Neuron (in vitro differentiated cells): ENCODE data around the gene NLGN1.

Experiments used
- H2AFZ ChIP-seq: one replicate; pipeline ENCODE4 v1.6.1; 2013; ENCODE audit warnings: low read depth, mild to moderate bottlenecking, inconsistent platforms, low read length, moderate library complexity
- H3K27me3 ChIP-seq: one replicate; pipeline ENCODE4 v1.6.1; 2013; ENCODE audit warnings: low read length; ENCODE audit not compliant: insufficient read depth
- H3K36me3 ChIP-seq: one replicate; pipeline ENCODE4 v1.6.1; 2013; ENCODE audit warnings: low read length; ENCODE audit not compliant: insufficient read depth
- H3K4me1 ChIP-seq: one replicate; pipeline ENCODE4 v1.6.1; 2013; ENCODE audit warnings: low read length; ENCODE audit not compliant: insufficient read depth
- H3K4me3 ChIP-seq: 2 replicates; pipeline ENCODE4 v1.5.1; 2013; ENCODE audit warnings: mild to moderate bottlenecking, low read length, moderate library complexity
- H3K9me3 ChIP-seq: one replicate; pipeline ENCODE4 v1.6.1; 2013; ENCODE audit warnings: low read length

NLGN1 gene

GRCh38 chr3:173688216-173688842 lies 290.8 kb downstream of the NLGN1 start:
- H2AFZ ChIP-seq, result no peak overlapping the region
- H3K27me3 ChIP-seq, result no peaks in the 10 kb centered on the region
- H3K9me3 ChIP-seq, result no peaks in the 10 kb centered on the region
- H3K4me3 ChIP-seq, result no peak overlapping the region
- H3K36me3 ChIP-seq, result no peaks in the 10 kb centered on the region
- H3K4me1 ChIP-seq, result peaks cover 3% of the 10 kb centered on the region

- H3K27me3 ChIP-seq, result no peaks in the 10 kb centered on the region
- H2AFZ ChIP-seq, result no peak overlapping the region
- H3K9me3 ChIP-seq, result no peaks in the 10 kb centered on the region
- H3K4me3 ChIP-seq, result no peak overlapping the region
- H3K4me1 ChIP-seq, result no peaks in the 10 kb centered on the region
- no peaks in the 10 kb centered on the region for H3K36me3 ChIP-seq
Observed at GRCh38 chr3:173690542-173691180, 293.1 kb downstream of the NLGN1 start.

DNA sequence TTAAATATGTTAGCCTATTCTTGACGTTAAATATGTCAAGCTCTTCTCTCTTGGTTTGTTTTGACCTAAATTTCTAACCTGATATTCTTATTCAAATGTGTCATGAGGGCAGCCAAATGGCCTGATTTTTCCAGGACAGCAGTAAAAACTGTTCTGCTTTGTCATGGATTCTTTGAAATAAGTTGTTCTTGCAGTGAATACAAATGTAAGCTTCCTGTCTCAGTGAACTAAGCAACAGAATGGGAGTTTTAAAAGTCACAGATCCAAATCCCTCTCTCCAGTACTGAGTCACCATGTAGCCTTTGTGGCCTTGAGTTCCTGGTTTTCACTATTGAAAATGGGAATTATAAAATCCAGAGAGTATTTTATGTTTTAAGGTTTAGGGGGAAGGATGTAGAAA lies 301.8 kb downstream of the NLGN1 start:
- no peak overlapping the region for H3K4me3 ChIP-seq
- H3K27me3 ChIP-seq, result no peaks in the 10 kb centered on the region
- H3K4me1 ChIP-seq, result peaks cover 4% of the 10 kb centered on the region
- no peaks in the 10 kb centered on the region for H3K36me3 ChIP-seq
- H3K9me3 ChIP-seq, result peaks cover 2% of the 10 kb centered on the region
- no peak overlapping the region for H2AFZ ChIP-seq

GRCh38 chr3:173700336-173700735 lies 302.8 kb downstream of the NLGN1 start:
- peaks cover 4% of the 10 kb centered on the region for H3K4me1 ChIP-seq

DNA sequence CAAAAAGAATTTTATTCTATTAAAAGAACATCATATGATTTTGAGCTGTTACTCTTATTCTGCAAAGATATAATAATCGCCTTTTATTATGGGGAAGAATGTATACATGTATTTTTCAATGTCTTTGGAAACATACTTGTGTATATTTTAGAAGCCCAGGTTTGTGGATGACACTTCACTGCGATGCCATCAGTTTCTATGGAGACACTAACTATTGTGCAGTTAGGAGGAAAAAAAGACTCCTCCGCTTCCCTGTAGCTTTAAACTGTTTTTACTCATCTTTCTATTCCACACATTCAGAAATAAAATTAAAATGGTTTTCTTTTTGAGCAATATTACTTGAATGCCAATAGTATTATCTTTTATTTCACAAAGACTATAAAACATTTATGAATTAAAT lies 305.0 kb downstream of the NLGN1 start:
- H2AFZ ChIP-seq, result no peak overlapping the region
- H3K27me3 ChIP-seq, result no peaks in the 10 kb centered on the region
- peaks cover 4% of the 10 kb centered on the region for H3K4me1 ChIP-seq
- H3K36me3 ChIP-seq, result no peaks in the 10 kb centered on the region
- H3K9me3 ChIP-seq, result peaks cover 2% of the 10 kb centered on the region
- H3K4me3 ChIP-seq, result no peak overlapping the region

More at GRCh38 chr3:173700336-173700735, 302.8 kb downstream of the NLGN1 start:
- Histone ChIP-seq H2AFZ (no peak overlapping the region), H3K9me3 (peaks cover 2% of the 10 kb centered on the region), H3K36me3 (no peaks in the 10 kb centered on the region), H3K27me3 (no peaks in the 10 kb centered on the region), H3K4me3 (no peak overlapping the region)

GRCh38 chr3:173703771-173704170 lies 306.2 kb downstream of the NLGN1 start:
- no peak overlapping the region for H3K4me3 ChIP-seq
- H3K27me3 ChIP-seq, result no peaks in the 10 kb centered on the region
- no peaks in the 10 kb centered on the region for H3K36me3 ChIP-seq
- H2AFZ ChIP-seq, result no peak overlapping the region
- H3K4me1 ChIP-seq, result peaks cover 4% of the 10 kb centered on the region
- peaks cover 2% of the 10 kb centered on the region for H3K9me3 ChIP-seq

GRCh38 chr3:173706630-173707029 lies 309.1 kb downstream of the NLGN1 start:
- Histone ChIP-seq H3K4me3 (no peak overlapping the region), H3K9me3 (no peaks in the 10 kb centered on the region), H3K36me3 (no peaks in the 10 kb centered on the region), H2AFZ (no peak overlapping the region), H3K27me3 (no peaks in the 10 kb centered on the region), H3K4me1 (peaks cover 4% of the 10 kb centered on the region)

DNA sequence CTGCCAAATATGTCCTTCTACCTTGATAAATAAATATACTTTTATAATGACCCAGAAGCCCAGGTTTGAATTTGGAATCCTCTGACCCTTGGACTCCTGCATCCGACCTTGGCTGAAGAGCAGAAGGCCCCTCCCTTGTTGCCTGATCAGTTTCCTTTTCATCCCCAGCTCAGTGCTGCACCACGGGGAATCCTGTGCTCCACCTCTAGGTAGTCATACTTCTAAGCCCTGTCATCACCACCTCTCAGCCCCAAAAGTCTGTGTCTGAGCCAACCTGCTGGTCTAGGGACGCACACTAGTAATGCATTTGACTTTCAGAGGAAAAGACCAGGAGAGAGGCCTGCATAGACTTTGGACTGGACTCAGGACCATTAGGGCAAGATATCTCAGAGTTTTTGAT lies 310.6 kb downstream of the NLGN1 start:
- Histone ChIP-seq H3K9me3 (no peaks in the 10 kb centered on the region), H3K4me3 (no peak overlapping the region), H3K4me1 (no peaks in the 10 kb centered on the region), H3K36me3 (no peaks in the 10 kb centered on the region), H2AFZ (no peak overlapping the region), H3K27me3 (no peaks in the 10 kb centered on the region)

DNA sequence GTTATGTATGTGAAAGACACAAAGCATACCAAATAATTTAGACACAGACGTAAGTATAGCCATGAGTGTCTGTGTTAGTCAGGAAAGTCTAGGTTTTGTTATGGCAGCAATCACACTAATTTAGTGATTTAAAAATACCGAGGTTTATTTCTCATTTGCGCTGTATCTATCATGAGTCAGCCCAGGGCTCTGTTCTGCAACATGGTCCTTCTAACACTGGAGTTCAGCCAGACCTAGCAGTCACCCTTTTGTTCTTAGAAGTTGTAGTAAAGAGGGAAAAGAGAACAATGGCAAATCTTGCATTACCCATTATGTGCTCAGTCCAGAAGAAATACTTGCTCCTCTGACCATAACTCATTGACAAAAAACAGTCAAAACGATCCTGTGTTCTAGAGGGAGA lies 311.5 kb downstream of the NLGN1 start:
- Histone ChIP-seq H3K4me3 (no peak overlapping the region), H3K4me1 (no peaks in the 10 kb centered on the region), H3K27me3 (no peaks in the 10 kb centered on the region), H3K36me3 (no peaks in the 10 kb centered on the region), H3K9me3 (no peaks in the 10 kb centered on the region), H2AFZ (no peak overlapping the region)

DNA sequence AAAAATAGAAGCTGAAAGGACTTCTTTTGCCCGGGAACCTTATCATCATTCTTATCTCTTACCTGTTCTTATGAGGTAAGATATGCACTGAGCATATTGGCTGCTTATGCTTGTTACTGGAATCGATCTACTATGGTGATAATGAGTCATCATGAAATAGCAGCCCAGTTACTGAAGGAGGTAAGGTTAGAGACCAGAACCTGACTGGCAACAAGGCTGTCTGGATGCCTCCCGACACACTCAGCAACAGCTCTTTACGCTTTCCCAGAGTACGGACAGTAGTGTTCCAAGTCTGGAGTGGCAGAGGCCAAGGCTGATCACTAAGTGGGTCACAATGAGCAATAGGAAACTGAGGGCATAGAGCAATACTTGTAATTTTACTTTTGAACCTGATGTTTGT lies 314.1 kb downstream of the NLGN1 start:
- H2AFZ ChIP-seq, result no peak overlapping the region
- no peaks in the 10 kb centered on the region for H3K27me3 ChIP-seq
- H3K36me3 ChIP-seq, result no peaks in the 10 kb centered on the region
- no peaks in the 10 kb centered on the region for H3K9me3 ChIP-seq
- no peak overlapping the region for H3K4me3 ChIP-seq
- no peaks in the 10 kb centered on the region for H3K4me1 ChIP-seq

DNA sequence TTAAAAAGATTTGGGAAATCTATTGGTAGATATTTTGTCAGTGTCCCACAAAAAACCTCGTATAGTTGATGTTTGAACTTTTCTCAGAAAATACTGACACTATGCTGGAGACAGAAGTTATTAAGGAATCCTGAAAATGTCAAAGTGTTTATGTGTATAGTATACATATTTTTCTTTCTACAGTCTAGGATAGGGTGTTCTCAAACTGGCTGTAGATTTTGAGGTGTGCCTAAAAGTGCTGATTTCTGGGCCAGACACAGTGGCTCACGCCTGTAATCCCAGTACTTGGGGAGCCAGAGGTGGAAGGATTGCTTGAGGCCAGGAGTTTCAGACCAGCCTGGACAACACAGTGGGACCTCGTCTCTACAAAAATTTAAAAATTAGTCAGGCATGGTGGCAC lies 322.0 kb downstream of the NLGN1 start:
- Histone ChIP-seq H2AFZ (no peak overlapping the region), H3K27me3 (no peaks in the 10 kb centered on the region), H3K36me3 (no peaks in the 10 kb centered on the region), H3K4me3 (no peak overlapping the region), H3K4me1 (no peaks in the 10 kb centered on the region), H3K9me3 (no peaks in the 10 kb centered on the region)

- H2AFZ ChIP-seq, result no peak overlapping the region
- no peaks in the 10 kb centered on the region for H3K27me3 ChIP-seq
- H3K4me1 ChIP-seq, result no peaks in the 10 kb centered on the region
- no peak overlapping the region for H3K4me3 ChIP-seq
- no peaks in the 10 kb centered on the region for H3K9me3 ChIP-seq
- no peaks in the 10 kb centered on the region for H3K36me3 ChIP-seq
Observed at GRCh38 chr3:173725507-173725906, 328.0 kb downstream of the NLGN1 start.

DNA sequence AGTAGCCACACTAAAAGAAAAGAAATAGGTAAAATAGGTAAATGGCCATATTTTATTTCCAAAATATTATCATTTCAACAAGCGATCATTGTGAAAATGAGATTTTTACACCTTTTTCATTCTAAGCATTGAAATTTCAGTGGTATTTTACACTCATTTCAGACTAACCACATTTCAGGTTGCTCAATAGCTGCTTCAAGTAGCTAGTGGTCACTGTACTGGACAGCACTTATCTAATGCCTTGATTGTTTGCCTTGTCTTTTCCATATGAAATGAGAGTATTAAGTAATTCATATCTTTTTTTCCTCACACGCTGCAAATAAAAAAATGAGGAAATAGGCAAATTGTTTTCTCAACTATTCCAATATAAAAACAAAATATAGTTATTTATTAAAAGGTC lies 332.8 kb downstream of the NLGN1 start:
- H2AFZ ChIP-seq, result no peak overlapping the region
- no peaks in the 10 kb centered on the region for H3K27me3 ChIP-seq
- no peaks in the 10 kb centered on the region for H3K36me3 ChIP-seq
- no peaks in the 10 kb centered on the region for H3K9me3 ChIP-seq
- peaks cover 32% of the 10 kb centered on the region for H3K4me1 ChIP-seq
- H3K4me3 ChIP-seq, result no peak overlapping the region

DNA sequence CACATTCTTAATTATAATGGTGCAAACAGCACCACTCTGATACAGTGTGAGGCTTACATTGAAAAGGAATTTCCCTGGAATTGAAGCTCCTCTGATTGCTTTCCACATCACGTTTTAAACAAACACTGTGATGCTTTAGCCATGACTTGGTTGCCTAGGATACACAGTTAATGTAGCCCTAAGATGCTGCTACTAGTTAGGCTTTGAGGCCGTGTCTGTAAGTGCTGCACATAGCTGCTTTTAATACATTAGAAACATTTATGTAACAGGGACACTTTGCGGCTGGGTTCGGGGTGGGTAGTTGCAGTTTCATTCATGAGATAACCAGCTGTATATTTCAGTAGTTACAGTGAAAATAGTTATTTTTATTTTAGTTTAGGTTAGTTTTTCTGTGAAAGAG lies 334.7 kb downstream of the NLGN1 start:
- Histone ChIP-seq H3K4me1 (peaks cover 33% of the 10 kb centered on the region), H2AFZ (no peak overlapping the region), H3K36me3 (no peaks in the 10 kb centered on the region), H3K9me3 (no peaks in the 10 kb centered on the region), H3K27me3 (no peaks in the 10 kb centered on the region), H3K4me3 (peak overlapping the region; percentile 27)
